ENCODE measurements around the gene ATAD3C.
"Not testable (repeated sequence)": the region's sequence is repeated elsewhere in the genome, so short reads cannot be mapped to it uniquely, and the experiment has no call there.

Gene ATAD3C

GRCh38 chr1:1419363-1419812 is 30.1 kb upstream of the ATAD3C start:
- no peak for DNase-seq (ENCODE audit: low read depth)

GRCh38 chr1:1419813-1420653 is 29.5 kb upstream of the ATAD3C start:
- no peak for DNase-seq (ENCODE audit: low read depth)

GRCh38 chr1:1420654-1421141 is 28.8 kb upstream of the ATAD3C start:
- no peak for DNase-seq (ENCODE audit: low read depth)

- no peak for DNase-seq (ENCODE audit: low read depth)
Measured at GRCh38 chr1:1421147-1421906, 28.2 kb upstream of the ATAD3C start, which contains the start of gene ANKRD65. Gene ANKRD65 (minus strand): TSS chr1:1421276. CDS start chr1:1421005, 271 bp downstream.

GRCh38 chr1:1421907-1422464 is 27.5 kb upstream of the ATAD3C start:
- DNase-seq (ENCODE audit: low read depth): no peak

- no peak for DNase-seq (ENCODE audit: low read depth)
Measured at GRCh38 chr1:1422465-1423244, 26.8 kb upstream of the ATAD3C start.

GRCh38 chr1:1423245-1423597 is 26.3 kb upstream of the ATAD3C start:
- DNase-seq (ENCODE audit: low read depth): no peak

- no peak for DNase-seq (ENCODE audit: low read depth)
Measured at GRCh38 chr1:1424707-1425106, 24.8 kb upstream of the ATAD3C start.

- no peak for DNase-seq (ENCODE audit: low read depth)
Measured at GRCh38 chr1:1425426-1425752, 24.1 kb upstream of the ATAD3C start.

GRCh38 chr1:1425753-1426495 is 23.6 kb upstream of the ATAD3C start:
- DNase-seq (ENCODE audit: low read depth): no peak

- no peak for DNase-seq (ENCODE audit: low read depth)
Measured at GRCh38 chr1:1426496-1427105, 22.9 kb upstream of the ATAD3C start.

GRCh38 chr1:1427106-1427819 is 22.2 kb upstream of the ATAD3C start:
- DNase-seq (ENCODE audit: low read depth): no peak

- no peak for DNase-seq (ENCODE audit: low read depth)
Measured at GRCh38 chr1:1427820-1428148, 21.7 kb upstream of the ATAD3C start.

GRCh38 chr1:1428174-1428573 is 21.3 kb upstream of the ATAD3C start:
- DNase-seq (ENCODE audit: low read depth): no peak

- not testable (repeated sequence) for DNase-seq (ENCODE audit: low read depth)
Measured at GRCh38 chr1:1428967-1429366, 20.5 kb upstream of the ATAD3C start.

- no peak for DNase-seq (ENCODE audit: low read depth)
Measured at GRCh38 chr1:1429671-1430073, 19.8 kb upstream of the ATAD3C start.

GRCh38 chr1:1430114-1430982 is 19.1 kb upstream of the ATAD3C start:
- peak; percentile 30 for DNase-seq (ENCODE audit: low read depth)

- DNase-seq (ENCODE audit: low read depth): no peak
Measured at GRCh38 chr1:1430992-1431844, 18.3 kb upstream of the ATAD3C start.

Data from stromal cell of bone marrow (primary cell).